ENCODE measurements around the gene TMCC1. TPM values are rescaled to one million over a fixed set of nuclear protein-coding genes. Genes with fewer than 3 reads are reported as not detected.

The TMCC1 gene
- total RNA-seq, 2 experiments from 2014 or later, result 33.3 to 33.8 TPM

DNA sequence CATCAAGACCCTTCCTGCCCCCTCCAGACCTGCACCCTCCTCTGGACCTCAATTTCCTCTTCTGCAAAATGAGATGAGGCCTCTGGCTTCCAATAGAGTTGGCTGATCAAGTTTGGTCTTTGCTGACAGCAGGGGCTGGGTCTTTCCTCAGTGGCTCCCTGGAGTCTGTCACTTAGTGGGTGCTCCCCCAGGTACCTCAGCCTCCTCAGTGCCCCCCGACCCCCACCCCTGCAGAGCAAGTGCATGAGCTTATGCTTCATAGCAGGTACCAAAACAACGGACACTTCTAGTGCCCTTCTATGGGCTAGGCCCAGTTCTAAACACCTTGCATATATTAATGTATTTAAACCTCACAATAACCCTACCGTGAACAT, 280.2 kb downstream of the TMCC1 start:
- peaks cover 13% of the 10 kb centered on the region for H3K4me1 ChIP-seq (ENCODE audit: insufficient read depth, low read length)

GRCh38 chr3:129612534-129613366, 280.8 kb downstream of the TMCC1 start:
- ATAC-seq (ENCODE audit: poor library complexity) (no peak), DNase-seq (no peak)
- H3K4me3 Mint-ChIP-seq, result no peak overlapping the region
- intact Hi-C loops (cut with DNase I, micrococcal nuclease), result no loop called here
- H3K36me3 ChIP-seq (ENCODE audit: insufficient read depth, low read length), result no peaks in the 10 kb centered on the region
- POLR2A ChIA-PET, result no interaction called here
- H3K9me3 Mint-ChIP-seq, result no peaks in the 10 kb centered on the region
- no peaks in the 10 kb centered on the region for H3K27me3 Mint-ChIP-seq
- CTCF ChIA-PET, result no interaction called here
- H3K4me3 ChIP-seq (ENCODE audit: low read length), result no peak overlapping the region
- H3K36me3 Mint-ChIP-seq (ENCODE audit: low read depth), result no peaks in the 10 kb centered on the region
- peaks cover 12% of the 10 kb centered on the region for H3K4me1 Mint-ChIP-seq (ENCODE audit: low read depth)
- no peak overlapping the region for H3K27ac Mint-ChIP-seq
- TF ChIP-seq CTCF (IDR thresholded peaks at IDR 0.05), result no peak
- no peak overlapping the region for H3K27ac ChIP-seq (ENCODE audit: low read depth in 1 of 2, low read length in 2 of 2)
- H3K4me1 ChIP-seq (ENCODE audit: insufficient read depth, low read length), result peaks cover 16% of the 10 kb centered on the region
- H3K27me3 ChIP-seq (ENCODE audit: control insufficient read depth in 1 of 2, insufficient read depth in 2 of 2, low read length in 2 of 2), result no peaks in the 10 kb centered on the region
- no peaks in the 10 kb centered on the region for H3K9me3 ChIP-seq (ENCODE audit: control insufficient read depth in 1 of 2, insufficient read depth in 1 of 2, low read length in 2 of 2)

More for the DNA sequence above, 280.2 kb downstream of the TMCC1 start:
- H3K4me1 Mint-ChIP-seq (ENCODE audit: low read depth), result peaks cover 11% of the 10 kb centered on the region
- no peak for TF ChIP-seq CTCF (IDR thresholded peaks at IDR 0.05)
- no peak overlapping the region for H3K27ac Mint-ChIP-seq
- no peaks in the 10 kb centered on the region for H3K27me3 ChIP-seq (ENCODE audit: control insufficient read depth in 1 of 2, insufficient read depth in 2 of 2, low read length in 2 of 2)
- no peaks in the 10 kb centered on the region for H3K9me3 Mint-ChIP-seq
- CTCF ChIA-PET, result no interaction called here
- no peak for ATAC-seq (ENCODE audit: poor library complexity)
- no peaks in the 10 kb centered on the region for H3K36me3 ChIP-seq (ENCODE audit: insufficient read depth, low read length)
- no peaks in the 10 kb centered on the region for H3K27me3 Mint-ChIP-seq
- no peak overlapping the region for H3K4me3 Mint-ChIP-seq
- no peak for DNase-seq
- no peaks in the 10 kb centered on the region for H3K36me3 Mint-ChIP-seq (ENCODE audit: low read depth)
- H3K4me3 ChIP-seq (ENCODE audit: low read length), result no peak overlapping the region
- H3K9me3 ChIP-seq (ENCODE audit: control insufficient read depth in 1 of 2, insufficient read depth in 1 of 2, low read length in 2 of 2), result no peaks in the 10 kb centered on the region
- POLR2A ChIA-PET, result no interaction called here
- intact Hi-C loops (cut with DNase I, micrococcal nuclease), result no loop called here
- H3K27ac ChIP-seq (ENCODE audit: low read depth in 1 of 2, low read length in 2 of 2), result no peak overlapping the region

DNA sequence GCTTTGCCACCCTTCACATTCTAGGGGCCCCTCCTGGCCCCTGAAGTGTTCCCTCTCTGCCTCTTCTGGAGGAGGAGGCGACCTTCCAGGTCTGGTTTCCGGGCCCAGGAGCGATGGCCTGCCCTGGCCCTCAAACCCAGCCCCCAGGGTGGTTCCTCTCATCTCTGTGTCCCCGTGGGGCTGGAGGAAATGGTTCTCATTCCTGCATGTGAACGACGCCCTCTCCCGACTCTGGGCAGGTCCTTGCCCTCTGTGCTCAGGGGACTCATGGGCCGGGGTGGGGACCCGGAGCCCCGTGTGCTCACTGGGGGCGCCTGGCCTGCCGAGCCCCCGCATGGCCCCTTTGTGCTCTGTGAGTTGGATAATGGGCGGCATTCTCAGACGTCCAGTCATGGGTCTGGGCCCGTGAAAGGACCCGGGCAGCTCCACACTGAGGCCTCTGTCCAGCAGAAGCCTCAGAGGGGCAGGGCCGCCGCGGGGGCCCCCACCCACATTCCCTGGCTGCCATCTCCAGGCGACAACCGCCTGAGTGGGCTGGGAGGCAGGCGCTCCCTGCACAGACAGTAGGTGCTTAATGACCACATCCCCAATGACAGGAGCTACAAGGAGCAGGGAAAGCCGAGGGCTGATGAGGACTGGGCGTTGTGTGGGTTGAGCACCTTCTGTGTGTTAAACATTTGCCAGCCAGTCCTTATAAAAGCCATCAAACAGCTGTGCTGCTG, 281.5 kb downstream of the TMCC1 start:
- no peak for TF ChIP-seq CTCF (IDR thresholded peaks at IDR 0.05)
- peaks cover 23% of the 10 kb centered on the region for H3K4me1 ChIP-seq (ENCODE audit: insufficient read depth, low read length)
- DNase-seq (no peak), ATAC-seq (ENCODE audit: poor library complexity) (no peak)
- Mint-ChIP-seq H3K9me3 (no peaks in the 10 kb centered on the region), H3K4me3 (no peak overlapping the region), H3K4me1 (ENCODE audit: low read depth) (peaks cover 15% of the 10 kb centered on the region), H3K27ac (no peak overlapping the region), H3K27me3 (no peaks in the 10 kb centered on the region), H3K36me3 (ENCODE audit: low read depth) (no peaks in the 10 kb centered on the region)
- no peaks in the 10 kb centered on the region for H3K27me3 ChIP-seq (ENCODE audit: control insufficient read depth in 1 of 2, insufficient read depth in 2 of 2, low read length in 2 of 2)
- POLR2A ChIA-PET, result no interaction called here
- CTCF ChIA-PET, result no interaction called here
- H3K9me3 ChIP-seq (ENCODE audit: control insufficient read depth in 1 of 2, insufficient read depth in 1 of 2, low read length in 2 of 2), result no peaks in the 10 kb centered on the region
- intact Hi-C loops (cut with DNase I, micrococcal nuclease), result no loop called here
- no peak overlapping the region for H3K4me3 ChIP-seq (ENCODE audit: low read length)
- H3K36me3 ChIP-seq (ENCODE audit: insufficient read depth, low read length), result no peaks in the 10 kb centered on the region
- H3K27ac ChIP-seq (ENCODE audit: low read depth in 1 of 2, low read length in 2 of 2), result no peak overlapping the region
